Fibroblast of mammary gland (primary cell): ENCODE measurements around the gene TRUB2.

Experiments used
- DNase-seq: peaks from one replicate; pipeline ENCODE4 v3.0.0-alpha.2; 2010; ENCODE audit warnings: low read depth
- H3K4me3 ChIP-seq: 2 replicates; pipeline ENCODE4 v1.5.1; 2011; ENCODE audit warnings: low read depth, mild to moderate bottlenecking, low read length, moderate library complexity; ENCODE audit not compliant: control insufficient read depth
- TF ChIP-seq, protein P1 (sequence below): conservative IDR thresholded peaks from 2 replicates; pipeline ENCODE4 v1.5.1; 2011; ENCODE audit warnings: low read depth, low read length, inconsistent platforms; ENCODE audit not compliant: control insufficient read depth, insufficient read depth

The TRUB2 gene

GRCh38 chr9:128257086-128257825 is 65.0 kb downstream of the TRUB2 start:
- TF ChIP-seq, protein P1, sequence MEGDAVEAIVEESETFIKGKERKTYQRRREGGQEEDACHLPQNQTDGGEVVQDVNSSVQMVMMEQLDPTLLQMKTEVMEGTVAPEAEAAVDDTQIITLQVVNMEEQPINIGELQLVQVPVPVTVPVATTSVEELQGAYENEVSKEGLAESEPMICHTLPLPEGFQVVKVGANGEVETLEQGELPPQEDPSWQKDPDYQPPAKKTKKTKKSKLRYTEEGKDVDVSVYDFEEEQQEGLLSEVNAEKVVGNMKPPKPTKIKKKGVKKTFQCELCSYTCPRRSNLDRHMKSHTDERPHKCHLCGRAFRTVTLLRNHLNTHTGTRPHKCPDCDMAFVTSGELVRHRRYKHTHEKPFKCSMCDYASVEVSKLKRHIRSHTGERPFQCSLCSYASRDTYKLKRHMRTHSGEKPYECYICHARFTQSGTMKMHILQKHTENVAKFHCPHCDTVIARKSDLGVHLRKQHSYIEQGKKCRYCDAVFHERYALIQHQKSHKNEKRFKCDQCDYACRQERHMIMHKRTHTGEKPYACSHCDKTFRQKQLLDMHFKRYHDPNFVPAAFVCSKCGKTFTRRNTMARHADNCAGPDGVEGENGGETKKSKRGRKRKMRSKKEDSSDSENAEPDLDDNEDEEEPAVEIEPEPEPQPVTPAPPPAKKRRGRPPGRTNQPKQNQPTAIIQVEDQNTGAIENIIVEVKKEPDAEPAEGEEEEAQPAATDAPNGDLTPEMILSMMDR: no peak
- DNase-seq: no peak
- H3K4me3 ChIP-seq: no peak overlapping the region
